Neural cell (in vitro differentiated cells): ENCODE data around the gene SLC44A4. TPM values are rescaled to one million over a fixed set of nuclear protein-coding genes. Genes with fewer than 3 reads are reported as not detected.
"Not testable (repeated sequence)": the region's sequence is repeated elsewhere in the genome, so short reads cannot be mapped to it uniquely, and the experiment has no call there.

Experiments used
- H2AFZ ChIP-seq: fragments of 200-600, 300-800 bp; sonication (generic), shearing (Covaris generic); 2 replicates; pipeline ENCODE4 v1.6.0; 2014; ENCODE audit warnings: low read depth, mild to moderate bottlenecking, antibody characterized with exemption, low read length, moderate library complexity
- H3F3A ChIP-seq: fragments of 200-600 bp; shearing (Covaris generic); 2 replicates; pipeline ENCODE4 v1.6.1; 2016; ENCODE audit warnings: mild to moderate bottlenecking, moderate library complexity, mixed read lengths, antibody characterized with exemption, low read length; ENCODE audit not compliant: insufficient read depth, poor library complexity, severe bottlenecking
- H3K27ac ChIP-seq: fragments of 200-600, 300-800 bp; sonication (generic), shearing (Covaris generic); 2 replicates; pipeline ENCODE4 v1.5.1; 2014; ENCODE audit warnings: mild to moderate bottlenecking, low read length, moderate library complexity
- H3K27me3 ChIP-seq: fragments of 300-800, 200-600 bp; sonication (generic), shearing (Covaris generic); 2 replicates; pipeline ENCODE4 v1.6.0; 2014; ENCODE audit warnings: mild to moderate bottlenecking, low read depth, low read length, moderate library complexity; ENCODE audit not compliant: insufficient read depth
- H3K36me3 ChIP-seq: fragments of 300-800, 200-600 bp; sonication (generic), shearing (Covaris generic); 2 replicates; pipeline ENCODE4 v1.5.1; 2014; ENCODE audit warnings: mild to moderate bottlenecking, antibody characterized with exemption, low read length, moderate library complexity; ENCODE audit not compliant: insufficient read depth
- H3K4me2 ChIP-seq: fragments of 300-800, 200-600 bp; sonication (generic), shearing (Covaris generic); 2 replicates; pipeline ENCODE4 v1.6.0; 2014; ENCODE audit warnings: mild to moderate bottlenecking, low read length
- H3K4me3 ChIP-seq: fragments of 300-800, 200-600 bp; sonication (generic), shearing (Covaris generic); 2 replicates; pipeline ENCODE4 v1.5.1; 2014; ENCODE audit warnings: mild to moderate bottlenecking, low read length, moderate library complexity
- H3K79me2 ChIP-seq: fragments of 200-600 bp; shearing (Covaris generic); replicated peaks from 2 replicates; pipeline ENCODE4 v1.6.0; 2014; ENCODE audit warnings: mild to moderate bottlenecking, low read length, moderate library complexity; ENCODE audit not compliant: insufficient read depth
- H3K9ac ChIP-seq: fragments of 300-800, 200-600 bp; sonication (generic), shearing (Covaris generic); 2 replicates; pipeline ENCODE4 v1.6.1; 2016; ENCODE audit warnings: mild to moderate bottlenecking, low read length, mixed read lengths
- H3K9me2 ChIP-seq: fragments of 200-600 bp; shearing (Covaris generic); 2 replicates; pipeline ENCODE4 v1.6.1; 2016; ENCODE audit warnings: mild to moderate bottlenecking, low read length, mixed read lengths; ENCODE audit not compliant: insufficient read depth
- H3K9me3 ChIP-seq: fragments of 200-600, 300-800 bp; sonication (generic), shearing (Covaris generic); 2 replicates; pipeline ENCODE4 v1.6.1; 2016; ENCODE audit warnings: mild to moderate bottlenecking, mixed run types, low read length, moderate library complexity, mixed read lengths
- H4K20me1 ChIP-seq: fragments of 200-600 bp; shearing (Covaris generic); 2 replicates; pipeline ENCODE4 v1.6.1; 2016; ENCODE audit warnings: mild to moderate bottlenecking, mixed run types; ENCODE audit not compliant: insufficient read depth
- EP300 ChIP-seq: fragments of 450-650 bp; conservative IDR thresholded peaks from 2 replicates; pipeline ENCODE4 v1.6.1; 2014; ENCODE audit warnings: antibody characterized with exemption, mild to moderate bottlenecking, moderate library complexity; ENCODE audit not compliant: poor library complexity, severe bottlenecking
- EZH2 ChIP-seq: fragments of 200-600, 300-800 bp; shearing (Covaris generic), sonication (generic); IDR thresholded peaks from 2 replicates; pipeline ENCODE4 v1.6.1; 2014; ENCODE audit warnings: antibody characterized with exemption, low read length, borderline replicate concordance, mild to moderate bottlenecking; ENCODE audit not compliant: insufficient read depth, poor library complexity, severe bottlenecking
- MXI1 ChIP-seq: fragments of 450-650 bp; conservative IDR thresholded peaks from 2 replicates; pipeline ENCODE4 v1.6.1; 2014; ENCODE audit warnings: antibody characterized with exemption, mild to moderate bottlenecking; ENCODE audit not compliant: poor library complexity, severe bottlenecking
- RAD21 ChIP-seq: fragments of 450-650 bp; conservative IDR thresholded peaks from 2 replicates; pipeline ENCODE4 v1.6.1; 2014; ENCODE audit warnings: antibody characterized with exemption, mild to moderate bottlenecking, moderate library complexity
- SMC3 ChIP-seq: fragments of 450-650 bp; conservative IDR thresholded peaks from 2 replicates; pipeline ENCODE4 v1.6.1; 2014; ENCODE audit warnings: antibody characterized with exemption, mild to moderate bottlenecking, moderate library complexity; ENCODE audit not compliant: poor library complexity
- TAF1 ChIP-seq: IDR thresholded peaks from 2 replicates; pipeline ENCODE4 v1.6.1; 2012; ENCODE audit warnings: low read depth
- polyA plus RNA-seq: library from polyadenylated mRNA; depleted of rRNA; stranded (reverse); fragments of >200 nt; gene quantifications from 2 replicates; pipeline ENCODE4 v1.2.3, GENCODE V29; 2014
- TF ChIP-seq, protein P1 (sequence below): IDR thresholded peaks from 2 replicates; pipeline ENCODE4 v1.6.1; 2012; ENCODE audit warnings: borderline replicate concordance
- TF ChIP-seq, protein P2 (sequence below): fragments of 450-650 bp; IDR thresholded peaks from 2 replicates; pipeline ENCODE4 v1.5.1; 2014; ENCODE audit warnings: antibody characterized with exemption, mild to moderate bottlenecking, moderate library complexity; ENCODE audit not compliant: poor library complexity, severe bottlenecking

The SLC44A4 gene
- polyA plus RNA-seq, 1 donor from 2014 or later = 0.09 TPM

DNA sequence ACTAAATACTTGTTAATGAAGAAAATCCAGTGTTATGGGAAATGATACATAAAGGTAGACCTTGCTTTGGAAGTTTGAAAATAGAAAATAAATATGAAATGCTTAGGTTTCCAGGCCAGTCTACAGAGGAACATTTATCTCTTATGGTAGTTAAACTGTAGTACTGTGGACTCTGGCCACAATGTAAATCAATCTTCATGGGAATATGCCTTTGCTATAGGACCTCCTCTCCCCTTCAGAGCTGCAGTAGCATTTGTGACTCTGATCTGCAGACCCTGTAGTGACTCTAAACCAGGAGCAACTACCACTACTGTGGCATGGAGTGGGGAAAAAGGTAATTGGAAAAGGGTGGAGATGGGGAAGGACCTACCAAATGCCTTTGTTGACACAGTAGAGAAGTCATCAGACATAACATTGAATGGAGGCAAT lies 58.9 kb downstream of the SLC44A4 start:
- Histone ChIP-seq H3K79me2 (no peaks in the 10 kb centered on the region), H3K9ac (no peak overlapping the region), H3K27ac (no peak overlapping the region), H3K4me2 (no peak overlapping the region), H4K20me1 (no peaks in the 10 kb centered on the region), H3K36me3 (no peaks in the 10 kb centered on the region), H3K9me2 (no peaks in the 10 kb centered on the region), H3K4me3 (no peak overlapping the region), H3F3A (no peaks in the 10 kb centered on the region), H2AFZ (no peak overlapping the region), H3K27me3 (no peaks in the 10 kb centered on the region), H3K9me3 (no peaks in the 10 kb centered on the region)
- TF ChIP-seq RAD21 (no peak), EZH2 (no peak), SMC3 (no peak), EP300 (no peak), TAF1 (no peak), MXI1 (no peak)
- TF ChIP-seq, protein P1, sequence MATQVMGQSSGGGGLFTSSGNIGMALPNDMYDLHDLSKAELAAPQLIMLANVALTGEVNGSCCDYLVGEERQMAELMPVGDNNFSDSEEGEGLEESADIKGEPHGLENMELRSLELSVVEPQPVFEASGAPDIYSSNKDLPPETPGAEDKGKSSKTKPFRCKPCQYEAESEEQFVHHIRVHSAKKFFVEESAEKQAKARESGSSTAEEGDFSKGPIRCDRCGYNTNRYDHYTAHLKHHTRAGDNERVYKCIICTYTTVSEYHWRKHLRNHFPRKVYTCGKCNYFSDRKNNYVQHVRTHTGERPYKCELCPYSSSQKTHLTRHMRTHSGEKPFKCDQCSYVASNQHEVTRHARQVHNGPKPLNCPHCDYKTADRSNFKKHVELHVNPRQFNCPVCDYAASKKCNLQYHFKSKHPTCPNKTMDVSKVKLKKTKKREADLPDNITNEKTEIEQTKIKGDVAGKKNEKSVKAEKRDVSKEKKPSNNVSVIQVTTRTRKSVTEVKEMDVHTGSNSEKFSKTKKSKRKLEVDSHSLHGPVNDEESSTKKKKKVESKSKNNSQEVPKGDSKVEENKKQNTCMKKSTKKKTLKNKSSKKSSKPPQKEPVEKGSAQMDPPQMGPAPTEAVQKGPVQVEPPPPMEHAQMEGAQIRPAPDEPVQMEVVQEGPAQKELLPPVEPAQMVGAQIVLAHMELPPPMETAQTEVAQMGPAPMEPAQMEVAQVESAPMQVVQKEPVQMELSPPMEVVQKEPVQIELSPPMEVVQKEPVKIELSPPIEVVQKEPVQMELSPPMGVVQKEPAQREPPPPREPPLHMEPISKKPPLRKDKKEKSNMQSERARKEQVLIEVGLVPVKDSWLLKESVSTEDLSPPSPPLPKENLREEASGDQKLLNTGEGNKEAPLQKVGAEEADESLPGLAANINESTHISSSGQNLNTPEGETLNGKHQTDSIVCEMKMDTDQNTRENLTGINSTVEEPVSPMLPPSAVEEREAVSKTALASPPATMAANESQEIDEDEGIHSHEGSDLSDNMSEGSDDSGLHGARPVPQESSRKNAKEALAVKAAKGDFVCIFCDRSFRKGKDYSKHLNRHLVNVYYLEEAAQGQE = no peak
- TF ChIP-seq, protein P2, sequence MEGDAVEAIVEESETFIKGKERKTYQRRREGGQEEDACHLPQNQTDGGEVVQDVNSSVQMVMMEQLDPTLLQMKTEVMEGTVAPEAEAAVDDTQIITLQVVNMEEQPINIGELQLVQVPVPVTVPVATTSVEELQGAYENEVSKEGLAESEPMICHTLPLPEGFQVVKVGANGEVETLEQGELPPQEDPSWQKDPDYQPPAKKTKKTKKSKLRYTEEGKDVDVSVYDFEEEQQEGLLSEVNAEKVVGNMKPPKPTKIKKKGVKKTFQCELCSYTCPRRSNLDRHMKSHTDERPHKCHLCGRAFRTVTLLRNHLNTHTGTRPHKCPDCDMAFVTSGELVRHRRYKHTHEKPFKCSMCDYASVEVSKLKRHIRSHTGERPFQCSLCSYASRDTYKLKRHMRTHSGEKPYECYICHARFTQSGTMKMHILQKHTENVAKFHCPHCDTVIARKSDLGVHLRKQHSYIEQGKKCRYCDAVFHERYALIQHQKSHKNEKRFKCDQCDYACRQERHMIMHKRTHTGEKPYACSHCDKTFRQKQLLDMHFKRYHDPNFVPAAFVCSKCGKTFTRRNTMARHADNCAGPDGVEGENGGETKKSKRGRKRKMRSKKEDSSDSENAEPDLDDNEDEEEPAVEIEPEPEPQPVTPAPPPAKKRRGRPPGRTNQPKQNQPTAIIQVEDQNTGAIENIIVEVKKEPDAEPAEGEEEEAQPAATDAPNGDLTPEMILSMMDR = no peak

DNA sequence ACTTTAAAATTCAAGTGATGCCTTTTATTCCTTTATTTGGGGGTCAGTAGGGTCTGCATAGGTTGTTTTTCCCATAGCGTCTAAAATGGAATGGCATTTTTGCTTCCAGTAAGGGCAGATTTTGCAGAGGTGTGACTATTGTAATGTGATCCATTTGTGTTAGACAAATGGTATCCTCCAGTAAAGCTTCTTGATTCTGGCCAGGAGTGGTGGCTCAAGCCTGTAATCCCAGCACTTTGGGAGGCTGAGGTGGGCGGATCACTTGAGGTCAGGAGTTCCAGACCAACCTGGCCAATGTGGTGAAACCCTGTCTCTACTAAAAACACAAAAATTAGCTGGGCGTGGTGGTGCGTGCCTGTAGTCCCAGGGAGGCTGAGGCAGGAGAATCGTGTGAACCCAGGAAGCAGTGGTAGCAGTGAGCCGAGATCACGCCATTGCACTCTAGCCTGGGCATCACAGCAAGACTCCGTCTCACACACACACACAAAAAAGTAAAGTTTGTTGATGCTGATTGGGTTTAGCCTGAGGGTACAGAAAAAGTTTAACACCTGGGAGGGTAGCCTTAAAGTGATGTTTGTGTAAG lies 60.8 kb downstream of the SLC44A4 start:
- not testable (repeated sequence) for H2AFZ ChIP-seq, H3K9ac ChIP-seq, H3K27me3 ChIP-seq, H3K9me3 ChIP-seq, H3K9me2 ChIP-seq, H3K4me2 ChIP-seq, H3K27ac ChIP-seq, H3K36me3 ChIP-seq, H3F3A ChIP-seq, H4K20me1 ChIP-seq, H3K79me2 ChIP-seq
- H3K4me3 ChIP-seq = peak overlapping the region; percentile 52

DNA sequence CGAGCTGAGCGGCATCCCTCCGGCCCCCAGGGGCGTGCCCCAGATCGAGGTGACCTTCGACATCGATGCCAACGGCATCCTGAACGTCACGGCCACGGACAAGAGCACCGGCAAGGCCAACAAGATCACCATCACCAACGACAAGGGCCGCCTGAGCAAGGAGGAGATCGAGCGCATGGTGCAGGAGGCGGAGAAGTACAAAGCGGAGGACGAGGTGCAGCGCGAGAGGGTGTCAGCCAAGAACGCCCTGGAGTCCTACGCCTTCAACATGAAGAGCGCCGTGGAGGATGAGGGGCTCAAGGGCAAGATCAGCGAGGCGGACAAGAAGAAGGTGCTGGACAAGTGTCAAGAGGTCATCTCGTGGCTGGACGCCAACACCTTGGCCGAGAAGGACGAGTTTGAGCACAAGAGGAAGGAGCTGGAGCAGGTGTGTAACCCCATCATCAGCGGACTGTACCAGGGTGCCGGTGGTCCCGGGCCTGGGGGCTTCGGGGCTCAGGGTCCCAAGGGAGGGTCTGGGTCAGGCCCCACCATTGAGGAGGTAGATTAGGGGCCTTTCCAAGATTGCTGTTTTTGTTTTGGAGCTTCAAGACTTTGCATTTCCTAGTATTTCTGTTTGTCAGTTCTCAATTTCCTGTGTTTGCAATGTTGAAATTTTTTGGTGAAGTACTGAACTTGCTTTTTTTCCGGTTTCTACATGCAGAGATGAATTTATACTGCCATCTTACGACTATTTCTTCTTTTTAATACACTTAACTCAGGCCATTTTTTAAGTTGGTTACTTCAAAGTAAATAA lies 61.5 kb downstream of the SLC44A4 start:
- not testable (repeated sequence) for H2AFZ ChIP-seq, H3K27ac ChIP-seq, H3K79me2 ChIP-seq, H3K9me3 ChIP-seq, H3K36me3 ChIP-seq, H3K27me3 ChIP-seq, H4K20me1 ChIP-seq, H3K9me2 ChIP-seq, H3K9ac ChIP-seq, H3K4me2 ChIP-seq, H3F3A ChIP-seq
- H3K4me3 ChIP-seq = peak overlapping the region; percentile 52
